ENCODE results near the gene TBCD. TPM values are rescaled to one million over a fixed set of nuclear protein-coding genes. Genes with fewer than 3 reads are reported as not detected.
"Not testable (repeated sequence)": the region's sequence is repeated elsewhere in the genome, so short reads cannot be mapped to it uniquely, and the experiment has no call there.

TBCD gene
- total and polyA plus RNA-seq, 12 donors, result 25.6 to 240 (median 66.2) TPM

- TF ChIP-seq POLR2A (IDR thresholded peaks at IDR 0.05), result no peak
- TF ChIP-seq CTCF (IDR thresholded peaks at IDR 0.05), result no peak
- intact Hi-C loops (cut with DNase I), result no loop called here
- H3K4me3 ChIP-seq, result no peak overlapping the region
- 90 to 94% (median 91%) methylated on average over 5 to 7 of the region's 7 CpGs for WGBS, 4 donors
- H3K9me3 ChIP-seq (replicated peaks in 1 of 3), result no peaks in the 10 kb centered on the region
- no peaks in the 10 kb centered on the region for H3K36me3 ChIP-seq (replicated peaks in 1 of 2)
- no peak for DNase-seq
- H3K4me1 ChIP-seq (replicated peaks in 1 of 2), result no peaks in the 10 kb centered on the region
- no peak overlapping the region for H3K27ac ChIP-seq
- no peaks in the 10 kb centered on the region for H3K27me3 ChIP-seq
Measured at GRCh38 chr17:82769041-82769440, 17.2 kb downstream of the TBCD start.

DNA sequence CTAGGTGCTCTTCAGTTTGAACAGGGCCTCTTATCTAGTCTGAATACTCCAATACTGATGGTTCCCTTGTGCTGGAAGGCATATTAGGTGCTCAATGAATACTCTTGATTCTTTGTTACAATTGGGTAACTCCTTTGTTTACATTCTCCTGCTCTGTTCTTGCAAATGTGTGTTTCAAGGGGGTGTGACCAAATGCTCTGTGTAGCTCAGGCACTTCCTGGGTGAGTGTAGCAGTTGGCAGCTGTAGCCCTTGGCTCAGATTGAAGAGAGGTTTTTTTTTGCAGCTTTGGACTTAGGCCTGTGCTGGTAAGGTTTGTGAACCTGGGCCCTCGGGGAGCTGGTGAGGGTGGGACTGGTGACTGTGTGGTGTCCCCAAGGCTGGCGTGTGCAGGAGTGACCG is 20.2 kb downstream of the TBCD start:
- Histone ChIP-seq H3K4me1 (replicated peaks in 1 of 2) (no peaks in the 10 kb centered on the region), H3K4me3 (no peak overlapping the region), H3K27ac (no peak overlapping the region), H3K9me3 (replicated peaks in 1 of 3) (no peaks in the 10 kb centered on the region), H3K36me3 (replicated peaks in 1 of 2) (no peaks in the 10 kb centered on the region), H3K27me3 (no peaks in the 10 kb centered on the region)
- intact Hi-C loops (cut with DNase I), result no loop called here
- no peak for DNase-seq
- 92 to 100% (median 92%) methylated on average over 1 to 3 of the region's 3 CpGs for WGBS, 4 donors
- TF ChIP-seq CTCF (IDR thresholded peaks at IDR 0.05), result no peak
- no peak for TF ChIP-seq POLR2A (IDR thresholded peaks at IDR 0.05)

- H3K27me3 ChIP-seq; H3K27ac ChIP-seq; H3K36me3 ChIP-seq (replicated peaks in 1 of 2); H3K4me3 ChIP-seq; H3K4me1 ChIP-seq (replicated peaks in 1 of 2); DNase-seq; intact Hi-C loops (cut with DNase I); H3K9me3 ChIP-seq (replicated peaks in 1 of 3): not testable (repeated sequence)
- WGBS, 4 donors, result 86 to 89% (median 87%) methylated on average over 19 of the region's 19 CpGs
Measured at GRCh38 chr17:82774456-82774855, 22.6 kb downstream of the TBCD start.

DNA sequence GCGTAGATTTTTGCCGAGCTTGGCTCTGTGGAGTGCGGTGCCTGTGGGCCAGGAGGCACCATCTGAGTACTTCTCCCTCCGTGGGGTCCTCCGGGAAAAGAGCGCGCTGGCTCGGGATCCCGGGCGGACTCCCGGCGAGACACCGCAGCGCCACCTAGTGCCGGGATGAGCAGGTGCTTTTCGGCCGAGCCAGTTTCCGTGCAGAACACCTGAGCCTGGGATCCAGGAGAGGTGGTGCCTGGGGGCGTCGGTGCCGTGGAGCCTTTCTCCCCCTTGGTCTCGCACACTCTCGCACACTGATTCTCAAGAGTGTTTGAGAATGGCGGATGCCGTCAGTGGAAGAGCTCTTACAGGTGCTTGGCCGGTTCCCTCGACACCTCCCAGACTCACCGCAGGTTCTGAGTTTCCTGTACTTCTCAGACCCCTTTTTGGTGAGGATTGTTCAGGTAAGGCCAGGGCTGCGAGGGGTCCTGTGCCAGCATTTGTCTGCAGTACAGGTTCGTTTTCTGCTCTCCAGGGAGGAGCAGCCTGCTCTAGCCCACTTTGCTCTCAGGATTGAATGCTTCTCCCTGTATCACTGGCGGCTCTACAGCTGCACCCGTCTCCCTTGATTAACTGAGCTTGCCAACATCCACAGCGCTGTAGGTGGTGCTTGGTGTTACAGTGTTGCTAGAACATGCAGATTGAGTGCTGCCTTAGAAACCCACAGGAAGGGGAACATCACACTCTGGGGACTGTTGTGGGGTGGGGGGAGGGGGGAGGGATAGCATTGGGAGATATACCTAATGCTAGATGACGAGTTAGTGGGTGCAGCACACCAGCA is 23.3 kb downstream of the TBCD start:
- 40 to 50% (median 43%) methylated on average over 25 to 33 of the region's 34 CpGs for WGBS, 4 donors
- intact Hi-C loops (cut with DNase I), result loop anchor here in 1 of 2 donors (5.0 kb wide), 1 partner anchor 423 kb away; no protein-coding TSS in a partner anchor

More for the DNA sequence above, 23.3 kb downstream of the TBCD start:
- Histone ChIP-seq H3K27me3 (no peaks in the 10 kb centered on the region), H3K9me3 (replicated peaks in 1 of 3) (no peaks in the 10 kb centered on the region), H3K27ac (no peak overlapping the region), H3K36me3 (replicated peaks in 1 of 2) (no peaks in the 10 kb centered on the region), H3K4me3 (no peak overlapping the region), H3K4me1 (replicated peaks in 1 of 2) (no peaks in the 10 kb centered on the region)
- peak; percentile 47 to 79 (median 58) for DNase-seq
- TF ChIP-seq POLR2A (IDR thresholded peaks at IDR 0.05), result no peak
- TF ChIP-seq CTCF (IDR thresholded peaks at IDR 0.05), result peak; percentile 54 to 78 (median 72)
